Vagina (tissue), 2 donors: ENCODE data around the gene CRTC1. TPM values are rescaled to one million over a fixed set of nuclear protein-coding genes. Genes with fewer than 3 reads are reported as not detected.
"Not testable (repeated sequence)": the region's sequence is repeated elsewhere in the genome, so short reads cannot be mapped to it uniquely, and the experiment has no call there.

Source experiments
- DNase-seq, 2 donors: peaks; one replicate each; pipeline ENCODE4 v3.0.0-alpha.2; 2017; ENCODE audit errors: extremely low spot score in 2 of 2
- H3K27ac ChIP-seq: fragments of 200-600 bp; sonication (generic); one replicate; pipeline ENCODE4 v1.5.1; 2019
- H3K27me3 ChIP-seq: fragments of 200-600 bp; sonication (generic); one replicate; pipeline ENCODE4 v1.5.1; 2019
- H3K36me3 ChIP-seq, 2 donors: fragments of 200-600 bp; sonication (generic); one replicate each; pipeline ENCODE4 v1.5.1; 2017 to 2019
- H3K4me1 ChIP-seq: fragments of 200-600 bp; sonication (generic); one replicate; pipeline ENCODE4 v1.5.1; 2019
- H3K4me3 ChIP-seq, 2 donors: fragments of 200-600 bp; sonication (generic); 1 replicate in 1 of 2; 2 replicates in 1 of 2; pipeline ENCODE4 v1.5.1; 2016 to 2019
- H3K9me3 ChIP-seq: fragments of 200-600 bp; sonication (generic); one replicate; pipeline ENCODE4 v1.5.1; 2019
- POLR2A ChIP-seq, 2 donors: fragments of 450-650 bp; IDR thresholded peaks; one replicate each; pipeline ENCODE4 v1.6.1; 2017; ENCODE audit warnings: antibody characterized with exemption in 2 of 2, mild to moderate bottlenecking in 2 of 2, moderate library complexity in 2 of 2
- POLR2AphosphoS5 ChIP-seq, 2 donors: sonication (generic); formaldehyde crosslinking; IDR thresholded peaks; one replicate each; pipeline ENCODE4 v1.9.0; 2017; ENCODE audit warnings: antibody characterized with exemption in 2 of 2, mild to moderate bottlenecking in 2 of 2, low read depth in 1 of 2; ENCODE audit not compliant: insufficient read depth in 1 of 2
- intact Hi-C: fragments of 100-400 bp; cut with DNase I; formaldehyde crosslinking; loops from one replicate; pipeline ENCODE4 v1.15.1; 2023
- total RNA-seq: library from RNA; depleted of rRNA; stranded (reverse); fragments of >200 nt; gene quantifications from one replicate; pipeline ENCODE4 v1.2.3, GENCODE V29; 2016
- TF ChIP-seq, protein P1 (sequence below), 3 experiments: fragments of 450-650 bp in 2 of 3; fragments of 200-600 bp in 1 of 3; sonication (generic) in 1 of 3; IDR thresholded peaks; one replicate each; pipeline ENCODE4 v1.5.1; 2017 to 2019; ENCODE audit warnings: antibody characterized with exemption in 3 of 3, mild to moderate bottlenecking in 2 of 3, moderate library complexity in 2 of 3

Gene CRTC1
- total RNA-seq, 1 donor from 2014 or later: 7.4 TPM

DNA sequence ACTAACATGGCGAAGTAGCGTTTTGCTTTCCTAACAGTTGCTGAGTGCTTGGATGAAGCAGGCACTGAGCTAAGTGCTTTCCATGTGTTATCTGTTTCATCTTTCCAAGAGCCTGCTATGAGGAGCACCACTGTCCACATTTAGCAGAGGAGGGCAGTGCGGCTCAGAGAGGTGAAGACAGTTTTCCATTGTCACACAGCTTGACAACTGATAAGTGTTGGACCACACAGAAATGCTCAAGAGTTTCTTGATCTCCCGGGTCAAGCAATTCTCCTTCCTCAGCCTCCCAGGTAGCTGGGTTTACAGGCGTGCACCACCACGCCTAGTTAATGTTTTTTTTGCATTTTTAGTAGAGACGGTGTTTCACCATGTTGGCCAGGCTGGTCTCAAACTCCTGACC is 6.8 kb upstream of the CRTC1 start:
- no peak overlapping the region for H3K27ac ChIP-seq
- H3K4me3 ChIP-seq: no peak overlapping the region
- no peaks in the 10 kb centered on the region for H3K36me3 ChIP-seq
- no peak for DNase-seq
- intact Hi-C loops: loop anchor here (10.0 kb wide), 2 partner anchors 82 to 232 kb away; no protein-coding TSS in a partner anchor
- TF ChIP-seq, protein P1, sequence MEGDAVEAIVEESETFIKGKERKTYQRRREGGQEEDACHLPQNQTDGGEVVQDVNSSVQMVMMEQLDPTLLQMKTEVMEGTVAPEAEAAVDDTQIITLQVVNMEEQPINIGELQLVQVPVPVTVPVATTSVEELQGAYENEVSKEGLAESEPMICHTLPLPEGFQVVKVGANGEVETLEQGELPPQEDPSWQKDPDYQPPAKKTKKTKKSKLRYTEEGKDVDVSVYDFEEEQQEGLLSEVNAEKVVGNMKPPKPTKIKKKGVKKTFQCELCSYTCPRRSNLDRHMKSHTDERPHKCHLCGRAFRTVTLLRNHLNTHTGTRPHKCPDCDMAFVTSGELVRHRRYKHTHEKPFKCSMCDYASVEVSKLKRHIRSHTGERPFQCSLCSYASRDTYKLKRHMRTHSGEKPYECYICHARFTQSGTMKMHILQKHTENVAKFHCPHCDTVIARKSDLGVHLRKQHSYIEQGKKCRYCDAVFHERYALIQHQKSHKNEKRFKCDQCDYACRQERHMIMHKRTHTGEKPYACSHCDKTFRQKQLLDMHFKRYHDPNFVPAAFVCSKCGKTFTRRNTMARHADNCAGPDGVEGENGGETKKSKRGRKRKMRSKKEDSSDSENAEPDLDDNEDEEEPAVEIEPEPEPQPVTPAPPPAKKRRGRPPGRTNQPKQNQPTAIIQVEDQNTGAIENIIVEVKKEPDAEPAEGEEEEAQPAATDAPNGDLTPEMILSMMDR (IDR thresholded peaks at IDR 0.05): no peak
- no peak for TF ChIP-seq POLR2AphosphoS5 (IDR thresholded peaks at IDR 0.05; ENCODE audit: insufficient read depth in 1 of 2, low read depth in 1 of 2)
- TF ChIP-seq POLR2A (IDR thresholded peaks at IDR 0.05): no peak
- H3K27me3 ChIP-seq: no peaks in the 10 kb centered on the region
- peaks cover 23% of the 10 kb centered on the region for H3K4me1 ChIP-seq
- no peaks in the 10 kb centered on the region for H3K9me3 ChIP-seq

GRCh38 chr19:18677156-18677555 is 6.3 kb upstream of the CRTC1 start:
- Histone ChIP-seq H3K27me3 (no peaks in the 10 kb centered on the region), H3K4me1 (peaks cover 23% of the 10 kb centered on the region), H3K27ac (no peak overlapping the region)

DNA sequence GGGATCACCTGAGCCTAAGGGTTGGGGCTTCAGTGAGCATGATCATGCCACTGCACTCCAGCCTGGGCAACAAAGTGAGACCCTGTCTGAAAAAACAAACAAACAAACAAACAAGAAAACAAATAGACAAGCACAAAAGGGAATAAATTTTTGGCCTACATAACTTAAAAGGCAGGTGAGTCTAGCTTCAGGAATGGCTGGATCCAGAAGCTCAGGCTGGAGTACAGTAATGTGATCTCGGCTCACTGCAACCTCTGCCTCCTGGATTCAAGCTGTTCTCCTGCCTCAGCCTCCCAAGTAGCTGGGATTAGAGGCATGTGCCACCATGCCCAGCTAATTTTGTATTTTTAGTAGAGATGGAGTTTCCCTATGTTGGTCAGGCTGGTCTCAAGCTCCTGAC is 3.3 kb upstream of the CRTC1 start:
- H3K27ac ChIP-seq, H3K9me3 ChIP-seq, H3K4me3 ChIP-seq, H3K27me3 ChIP-seq, DNase-seq, H3K36me3 ChIP-seq: not testable (repeated sequence)
- H3K4me1 ChIP-seq: peaks cover 36% of the 10 kb centered on the region
- intact Hi-C loops: loop anchor here (10.0 kb wide), 1 partner anchor 165 kb away; no protein-coding TSS in a partner anchor

More at GRCh38 chr19:18677156-18677555, 6.3 kb upstream of the CRTC1 start:
- intact Hi-C loops: loop anchor here (10.0 kb wide), 2 partner anchors 82 to 232 kb away; no protein-coding TSS in a partner anchor
- Histone ChIP-seq H3K36me3 (no peaks in the 10 kb centered on the region), H3K9me3 (no peaks in the 10 kb centered on the region), H3K4me3 (no peak overlapping the region)
- TF ChIP-seq POLR2AphosphoS5 (IDR thresholded peaks at IDR 0.05; ENCODE audit: insufficient read depth in 1 of 2, low read depth in 1 of 2) (no peak), POLR2A (IDR thresholded peaks at IDR 0.05) (no peak)
- TF ChIP-seq, protein P1 (IDR thresholded peaks at IDR 0.05): no peak
- DNase-seq: no peak

GRCh38 chr19:18682807-18683108 is 722 bp upstream of the CRTC1 start:
- Histone ChIP-seq H3K9me3 (no peaks in the 10 kb centered on the region), H3K27ac (peak overlapping the region; percentile 84), H3K4me3 (peak overlapping the region; percentile 50 to 64), H3K27me3 (no peaks in the 10 kb centered on the region), H3K36me3 (no peaks in the 10 kb centered on the region), H3K4me1 (peaks cover 29% of the 10 kb centered on the region)
- DNase-seq: no peak
- no peak for TF ChIP-seq POLR2A (IDR thresholded peaks at IDR 0.05)
- TF ChIP-seq, protein P1 (IDR thresholded peaks at IDR 0.05): no peak
- no peak for TF ChIP-seq POLR2AphosphoS5 (IDR thresholded peaks at IDR 0.05; ENCODE audit: insufficient read depth in 1 of 2, low read depth in 1 of 2)
- intact Hi-C loops: loop anchor here (10.0 kb wide), 1 partner anchor 162 kb away; no protein-coding TSS in a partner anchor

DNA sequence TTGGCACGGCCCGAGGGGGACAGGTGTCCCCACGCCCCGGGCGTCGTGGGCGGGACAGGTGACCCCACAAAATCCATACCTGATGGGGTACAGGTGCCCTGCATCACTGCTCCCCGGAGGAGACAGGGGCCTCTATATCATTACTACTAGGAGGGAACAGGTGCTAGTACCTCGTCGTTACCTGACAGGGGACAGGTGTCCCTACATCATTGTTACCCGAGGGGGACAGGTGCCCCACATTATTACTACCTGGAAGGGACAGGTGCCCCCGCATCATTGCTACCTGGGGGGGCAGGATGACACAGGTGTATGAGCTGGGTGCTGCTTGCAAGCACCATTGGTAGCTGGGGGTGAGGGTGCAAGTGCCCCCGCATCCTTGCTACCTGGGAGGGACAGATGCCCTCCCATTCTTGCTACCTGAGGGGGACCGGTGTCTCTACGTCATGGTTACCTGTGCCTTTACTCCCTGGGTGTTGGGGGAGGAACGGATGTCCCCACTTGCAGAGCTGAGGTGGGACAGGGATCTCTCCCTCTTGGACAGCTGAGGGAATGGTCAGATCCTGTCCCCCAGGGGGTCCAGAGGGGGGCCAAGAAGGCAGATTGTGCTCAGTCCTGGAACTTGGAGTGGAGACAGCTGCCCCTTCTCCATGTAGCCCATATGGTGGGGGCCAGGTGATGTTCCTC is 620 bp downstream of the CRTC1 start:
- Histone ChIP-seq H3K27me3 (no peaks in the 10 kb centered on the region), H3K36me3 (no peaks in the 10 kb centered on the region), H3K4me1 (peaks cover 20% of the 10 kb centered on the region), H3K9me3 (no peaks in the 10 kb centered on the region), H3K27ac (peak overlapping the region; percentile 68), H3K4me3 (peak overlapping the region; percentile 50 to 64)
- TF ChIP-seq POLR2AphosphoS5 (IDR thresholded peaks at IDR 0.05; ENCODE audit: insufficient read depth in 1 of 2, low read depth in 1 of 2) (no peak), POLR2A (IDR thresholded peaks at IDR 0.05) (no peak)
- TF ChIP-seq, protein P1 (IDR thresholded peaks at IDR 0.05): no peak
- DNase-seq: no peak
- intact Hi-C loops: loop anchor here (10.0 kb wide), 1 partner anchor 161 kb away; no protein-coding TSS in a partner anchor
